ENCODE results near the gene SCN10A.

The SCN10A gene

DNA sequence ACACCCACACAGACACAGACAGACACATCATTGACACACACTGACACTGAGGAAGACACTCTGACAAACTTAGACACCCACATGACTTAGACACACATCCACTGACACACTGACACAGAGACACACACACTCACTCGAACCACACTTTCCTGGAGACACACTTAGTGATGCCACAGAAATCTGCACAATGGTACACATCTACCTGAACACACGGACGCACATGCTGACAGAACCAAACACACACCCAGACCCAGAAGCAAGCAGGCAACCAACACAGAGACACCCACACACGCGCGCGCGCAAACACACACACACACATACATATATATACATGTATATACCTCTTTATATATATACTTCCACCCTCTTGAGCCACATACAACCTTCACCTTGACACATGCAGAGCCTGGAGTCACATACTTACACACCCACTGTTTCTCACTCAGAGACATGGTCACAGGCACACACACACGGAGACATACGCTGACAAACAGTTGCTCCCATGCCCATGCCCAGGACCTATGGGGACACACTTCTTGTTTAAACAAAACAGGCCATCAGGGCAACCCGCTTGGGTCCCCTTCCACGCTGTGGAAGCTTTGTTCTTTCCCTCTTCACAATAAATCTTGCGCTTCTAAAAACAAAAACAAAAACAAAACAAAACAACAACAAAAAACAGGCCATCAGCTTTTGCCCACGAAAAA is 165.6 kb downstream of the SCN10A start:
- no peak for DNase-seq

DNA sequence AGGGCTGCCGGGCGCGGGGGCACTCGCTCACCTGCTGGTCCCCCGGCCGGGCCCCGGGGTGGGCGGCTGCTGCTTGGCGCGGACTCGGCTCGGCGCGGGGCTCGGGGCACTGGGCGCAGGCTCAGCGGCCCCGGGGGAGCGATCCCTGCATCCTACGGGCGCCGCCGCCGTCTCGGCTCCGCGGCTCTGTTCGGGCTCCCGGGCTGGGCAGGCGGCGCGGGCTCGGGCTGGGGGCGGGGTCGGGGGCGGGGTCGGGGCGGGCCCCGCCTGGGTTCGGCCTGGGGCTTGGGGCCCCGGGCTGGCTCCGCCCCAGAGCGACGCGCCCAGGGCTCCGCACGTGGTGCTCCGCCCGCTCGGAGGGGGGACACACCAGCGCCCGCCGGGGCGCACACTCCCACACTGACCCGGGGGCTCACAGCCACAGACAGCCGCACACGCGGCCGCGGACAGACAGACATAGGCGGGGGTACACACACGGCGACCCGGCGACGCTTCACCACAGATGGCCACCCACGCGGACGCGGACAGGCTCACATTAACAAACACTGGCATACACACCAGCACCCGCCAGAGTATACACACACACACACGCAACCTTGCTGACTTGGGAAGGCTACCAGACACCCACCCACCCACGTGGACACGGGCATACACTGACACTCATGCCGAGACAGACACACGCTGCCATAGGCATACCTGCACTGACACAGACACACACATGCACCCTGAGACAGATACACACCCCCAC is 166.3 kb downstream of the SCN10A start, which contains the start of gene SCN5A:
Gene SCN5A (minus strand): TSS at position 188 of the 748 bp plus-strand sequence. CDS start 16,380 bp downstream, outside the sequence.
- DNase-seq: no peak

DNA sequence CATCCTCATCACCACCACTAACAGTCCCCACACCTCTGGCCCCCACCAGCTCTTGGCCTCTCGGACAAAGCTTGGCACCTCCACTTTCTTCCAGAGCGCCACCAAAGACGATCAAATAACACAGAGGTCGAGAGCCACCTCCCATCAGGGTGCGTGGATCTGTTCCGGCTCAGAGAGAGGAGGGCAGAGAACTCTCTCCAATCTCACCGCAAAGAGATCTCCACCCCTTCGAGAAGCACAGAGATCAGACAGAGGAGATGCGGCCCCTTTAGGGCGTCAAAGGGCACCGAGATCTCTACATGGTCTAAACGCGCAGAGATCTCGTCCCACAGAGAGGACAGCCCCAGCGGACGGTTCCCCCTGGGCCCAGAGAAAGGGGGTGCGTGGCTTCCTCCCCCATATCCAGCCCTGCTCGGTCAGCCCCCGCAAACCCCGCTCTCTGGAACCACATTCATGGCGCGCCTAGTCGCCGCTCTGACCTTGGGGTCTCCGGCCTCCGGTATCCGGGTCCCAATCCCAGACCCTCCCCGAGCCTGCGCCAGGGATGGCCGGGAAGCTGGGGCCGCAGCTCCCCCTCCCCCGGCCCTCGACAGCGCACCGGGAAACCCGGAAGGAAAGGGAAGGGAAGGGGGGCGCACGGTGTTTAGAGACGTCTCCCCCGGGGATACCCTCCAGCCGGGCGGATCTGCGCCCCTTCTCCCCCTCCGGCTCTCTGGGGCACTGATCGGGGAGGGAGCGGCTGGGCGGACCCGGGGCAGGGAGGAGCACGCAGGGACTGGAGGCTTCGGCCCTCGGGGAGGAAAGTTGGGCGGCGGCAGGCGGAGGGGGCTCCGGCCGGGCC is 167.1 kb downstream of the SCN10A start:
- DNase-seq: no peak

DNA sequence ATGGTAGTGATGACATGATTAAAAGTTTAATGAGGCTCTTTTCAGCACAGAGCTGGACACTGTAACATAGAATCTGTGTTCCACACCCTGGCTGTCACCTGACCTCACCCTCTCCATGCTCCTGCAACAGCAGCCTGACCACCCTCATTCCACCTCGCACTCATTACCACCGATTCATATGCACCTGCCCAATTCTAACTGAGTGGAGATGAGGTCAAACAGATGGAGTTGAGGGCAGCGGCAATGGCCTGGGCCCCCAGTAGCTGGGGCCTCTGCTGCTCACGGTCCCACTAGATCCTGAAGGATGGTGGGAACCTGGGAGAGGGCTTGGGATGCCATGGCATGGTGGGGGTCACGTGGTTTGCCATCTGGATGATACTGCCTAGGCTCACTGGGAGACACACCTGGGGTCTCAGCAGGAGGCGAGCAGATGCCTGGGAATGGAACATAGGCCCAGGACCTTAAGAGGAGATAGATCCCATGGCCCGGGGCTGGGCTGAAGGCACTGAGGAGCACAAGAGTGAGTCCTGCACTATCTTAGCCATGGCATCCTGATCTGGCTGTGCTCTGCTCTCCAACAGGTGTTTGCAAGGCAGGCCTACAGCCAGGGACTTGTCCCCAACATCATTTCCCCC is 167.9 kb downstream of the SCN10A start:
- no peak for DNase-seq

- DNase-seq: no peak
Observed at GRCh38 chr3:38647217-38647970, 168.6 kb downstream of the SCN10A start.
